ENCODE data around the gene PLAAT2.
"Not testable (repeated sequence)": the region's sequence is repeated elsewhere in the genome, so short reads cannot be mapped to it uniquely, and the experiment has no call there.

PLAAT2 gene

GRCh38 chr11:63534895-63535461, 28.2 kb downstream of the PLAAT2 start:
- H3K9ac ChIP-seq (ENCODE audit: low read length): no peak overlapping the region
- H3K27ac ChIP-seq (ENCODE audit: low read depth, low read length): no peak overlapping the region
- H3K4me1 ChIP-seq (ENCODE audit: control insufficient read depth, insufficient read depth, low read length): peaks cover 15% of the 10 kb centered on the region
- H3K27me3 ChIP-seq (ENCODE audit: control insufficient read depth, insufficient read depth, low read length): no peaks in the 10 kb centered on the region
- H3K4me3 ChIP-seq (ENCODE audit: low read length): no peak overlapping the region
- no peaks in the 10 kb centered on the region for H3K36me3 ChIP-seq (ENCODE audit: control insufficient read depth, insufficient read depth, low read length)

DNA sequence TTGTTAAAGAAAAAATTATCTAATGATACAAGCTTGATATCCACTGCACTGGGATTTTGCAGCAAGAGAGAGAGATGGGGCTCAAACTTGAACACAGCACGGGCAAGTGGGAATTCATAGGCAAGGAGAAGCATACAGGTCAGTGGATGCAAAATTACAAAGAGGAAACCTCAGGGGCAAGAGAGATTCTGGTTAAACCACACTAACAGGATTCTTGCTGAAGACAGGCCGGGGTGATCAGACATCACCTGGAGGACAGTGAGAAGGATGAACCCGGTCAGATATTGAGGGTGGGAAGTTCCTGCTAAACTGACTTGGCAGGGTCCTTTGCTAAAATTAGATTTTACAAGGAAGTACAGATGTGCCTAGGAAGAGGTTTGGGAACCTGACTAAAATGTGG, 29.1 kb downstream of the PLAAT2 start:
- Histone ChIP-seq H3K9ac (ENCODE audit: low read length) (no peak overlapping the region), H3K4me3 (ENCODE audit: low read length) (no peak overlapping the region), H3K36me3 (ENCODE audit: control insufficient read depth, insufficient read depth, low read length) (no peaks in the 10 kb centered on the region), H3K4me1 (ENCODE audit: control insufficient read depth, insufficient read depth, low read length) (peaks cover 15% of the 10 kb centered on the region), H3K27ac (ENCODE audit: low read depth, low read length) (no peak overlapping the region), H3K27me3 (ENCODE audit: control insufficient read depth, insufficient read depth, low read length) (no peaks in the 10 kb centered on the region)

DNA sequence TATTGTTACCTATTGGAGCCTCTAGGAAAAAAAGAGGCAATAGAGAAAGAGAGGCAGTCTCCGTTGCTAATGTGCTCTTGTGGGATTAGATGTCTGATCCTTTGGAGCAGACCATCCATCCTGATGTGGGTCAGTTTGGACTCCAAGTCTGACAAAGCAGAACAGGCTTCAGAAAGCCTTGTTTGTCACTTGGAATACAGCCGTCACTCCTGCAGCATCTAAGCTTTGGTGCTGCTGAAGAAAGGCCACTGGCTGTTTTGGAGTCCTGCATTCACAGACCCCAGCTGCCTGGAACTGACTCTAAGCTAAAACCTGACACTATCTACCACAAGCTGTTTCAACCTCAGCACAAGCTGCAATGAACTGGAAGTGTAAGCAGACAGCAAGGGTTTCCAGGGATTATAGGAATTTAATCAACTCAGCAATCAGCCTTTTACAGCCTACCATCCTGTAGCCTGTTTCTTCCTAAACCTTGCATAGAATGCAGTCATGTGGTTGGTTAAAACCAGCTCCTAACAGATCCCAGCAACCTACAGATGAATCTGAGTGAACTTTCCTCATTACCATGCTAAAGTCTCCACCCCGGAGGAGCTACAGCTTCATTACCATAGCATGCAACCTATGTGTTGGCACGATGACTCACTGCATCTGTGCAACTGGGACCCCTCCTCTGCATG, 30.2 kb downstream of the PLAAT2 start:
- H3K4me3 ChIP-seq (ENCODE audit: low read length): no peak overlapping the region
- no peaks in the 10 kb centered on the region for H3K27me3 ChIP-seq (ENCODE audit: control insufficient read depth, insufficient read depth, low read length)
- H3K36me3 ChIP-seq (ENCODE audit: control insufficient read depth, insufficient read depth, low read length): no peaks in the 10 kb centered on the region
- H3K4me1 ChIP-seq (ENCODE audit: control insufficient read depth, insufficient read depth, low read length): peaks cover 9% of the 10 kb centered on the region
- no peak overlapping the region for H3K27ac ChIP-seq (ENCODE audit: low read depth, low read length)
- H3K9ac ChIP-seq (ENCODE audit: low read length): no peak overlapping the region

- no peak overlapping the region for H3K9ac ChIP-seq (ENCODE audit: low read length)
- no peak overlapping the region for H3K27ac ChIP-seq (ENCODE audit: low read depth, low read length)
- H3K4me1 ChIP-seq (ENCODE audit: control insufficient read depth, insufficient read depth, low read length): peaks cover 5% of the 10 kb centered on the region
- no peaks in the 10 kb centered on the region for H3K27me3 ChIP-seq (ENCODE audit: control insufficient read depth, insufficient read depth, low read length)
- no peak overlapping the region for H3K4me3 ChIP-seq (ENCODE audit: low read length)
- no peaks in the 10 kb centered on the region for H3K36me3 ChIP-seq (ENCODE audit: control insufficient read depth, insufficient read depth, low read length)
Measured at GRCh38 chr11:63532117-63532516, 31.1 kb downstream of the PLAAT2 start.

DNA sequence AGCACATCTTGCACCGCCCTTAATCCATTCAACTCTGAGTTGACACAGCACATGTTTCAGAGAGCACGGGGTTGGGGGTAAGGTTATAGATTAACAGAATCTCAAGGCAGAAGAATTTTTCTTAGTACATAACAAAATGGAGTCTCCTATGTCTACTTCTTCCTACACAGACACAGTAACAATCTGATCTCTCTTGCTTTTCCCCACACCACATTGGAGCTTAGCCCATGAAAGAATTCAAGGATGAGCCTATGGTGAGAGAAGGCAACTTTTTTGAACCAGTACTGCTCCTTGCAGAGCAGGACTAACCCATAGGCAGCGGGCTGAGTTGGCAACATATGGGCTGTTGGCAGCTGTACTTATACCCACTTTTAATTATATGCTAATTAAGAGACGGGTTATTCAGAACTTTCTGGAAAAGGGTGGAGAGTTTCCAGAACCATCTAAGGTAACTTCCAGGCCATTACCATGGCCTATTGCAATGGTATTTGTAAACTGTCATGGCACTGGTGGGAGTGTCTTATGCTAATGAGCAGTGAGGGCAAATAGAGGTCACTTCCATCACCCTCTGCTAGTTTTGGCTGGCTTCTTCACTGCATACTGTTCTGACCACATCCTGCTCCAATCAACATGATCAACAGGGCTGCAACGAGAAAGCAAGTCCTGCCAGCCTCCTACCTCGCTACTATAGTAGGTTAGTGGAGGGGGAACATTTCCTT, 31.9 kb downstream of the PLAAT2 start:
- not testable (repeated sequence) for H3K27ac ChIP-seq (ENCODE audit: low read depth, low read length); H3K9ac ChIP-seq (ENCODE audit: low read length); H3K4me3 ChIP-seq (ENCODE audit: low read length); H3K36me3 ChIP-seq (ENCODE audit: control insufficient read depth, insufficient read depth, low read length); H3K4me1 ChIP-seq (ENCODE audit: control insufficient read depth, insufficient read depth, low read length); H3K27me3 ChIP-seq (ENCODE audit: control insufficient read depth, insufficient read depth, low read length)

- Histone ChIP-seq H3K27ac (ENCODE audit: low read depth, low read length) (no peak overlapping the region), H3K4me1 (ENCODE audit: control insufficient read depth, insufficient read depth, low read length) (no peaks in the 10 kb centered on the region)
Measured at GRCh38 chr11:63530021-63530420, 33.2 kb downstream of the PLAAT2 start.

GRCh38 chr11:63529373-63529772, 33.8 kb downstream of the PLAAT2 start:
- H3K4me3 ChIP-seq (ENCODE audit: low read length); H3K27ac ChIP-seq (ENCODE audit: low read depth, low read length); H3K9ac ChIP-seq (ENCODE audit: low read length): not testable (repeated sequence)

More at GRCh38 chr11:63530021-63530420, 33.2 kb downstream of the PLAAT2 start:
- no peaks in the 10 kb centered on the region for H3K36me3 ChIP-seq (ENCODE audit: control insufficient read depth, insufficient read depth, low read length)
- no peaks in the 10 kb centered on the region for H3K27me3 ChIP-seq (ENCODE audit: control insufficient read depth, insufficient read depth, low read length)
- no peak overlapping the region for H3K4me3 ChIP-seq (ENCODE audit: low read length)
- no peak overlapping the region for H3K9ac ChIP-seq (ENCODE audit: low read length)

DNA sequence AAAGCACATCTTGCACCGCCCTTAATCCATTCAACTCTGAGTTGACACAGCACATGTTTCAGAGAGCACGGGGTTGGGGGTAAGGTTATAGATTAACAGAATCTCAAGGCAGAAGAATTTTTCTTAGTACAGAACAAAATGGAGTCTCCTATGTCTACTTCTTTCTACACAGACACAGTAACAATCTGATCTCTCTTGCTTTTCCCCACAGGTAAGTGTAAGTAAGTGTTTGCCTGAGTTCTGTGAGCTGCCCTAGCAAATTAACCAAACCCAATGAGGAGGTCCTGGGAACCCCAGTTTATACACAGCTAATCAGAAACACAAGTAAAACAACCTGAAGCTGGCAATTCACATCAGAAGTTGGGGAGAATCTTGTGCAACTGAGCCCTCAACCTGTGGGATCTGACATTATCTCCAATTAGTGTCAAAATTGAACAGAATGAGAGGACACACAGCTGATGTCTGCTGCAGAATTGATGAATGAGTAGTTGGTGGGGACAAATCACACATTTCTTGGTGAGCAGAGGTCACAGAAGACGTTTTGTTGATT, 34.4 kb downstream of the PLAAT2 start:
- not testable (repeated sequence) for H3K36me3 ChIP-seq (ENCODE audit: control insufficient read depth, insufficient read depth, low read length); H3K4me1 ChIP-seq (ENCODE audit: control insufficient read depth, insufficient read depth, low read length); H3K27me3 ChIP-seq (ENCODE audit: control insufficient read depth, insufficient read depth, low read length); H3K4me3 ChIP-seq (ENCODE audit: low read length); H3K9ac ChIP-seq (ENCODE audit: low read length); H3K27ac ChIP-seq (ENCODE audit: low read depth, low read length)

More at GRCh38 chr11:63529373-63529772, 33.8 kb downstream of the PLAAT2 start:
- not testable (repeated sequence) for H3K36me3 ChIP-seq (ENCODE audit: control insufficient read depth, insufficient read depth, low read length); H3K4me1 ChIP-seq (ENCODE audit: control insufficient read depth, insufficient read depth, low read length); H3K27me3 ChIP-seq (ENCODE audit: control insufficient read depth, insufficient read depth, low read length)

- not testable (repeated sequence) for H3K36me3 ChIP-seq (ENCODE audit: control insufficient read depth, insufficient read depth, low read length); H3K27me3 ChIP-seq (ENCODE audit: control insufficient read depth, insufficient read depth, low read length)
Measured at GRCh38 chr11:63528156-63528555, 35.0 kb downstream of the PLAAT2 start.

GRCh38 chr11:63527667-63528066, 35.5 kb downstream of the PLAAT2 start:
- Histone ChIP-seq H3K9ac (ENCODE audit: low read length) (no peak overlapping the region), H3K27me3 (ENCODE audit: control insufficient read depth, insufficient read depth, low read length) (no peaks in the 10 kb centered on the region), H3K27ac (ENCODE audit: low read depth, low read length) (no peak overlapping the region), H3K36me3 (ENCODE audit: control insufficient read depth, insufficient read depth, low read length) (no peaks in the 10 kb centered on the region), H3K4me3 (ENCODE audit: low read length) (no peak overlapping the region), H3K4me1 (ENCODE audit: control insufficient read depth, insufficient read depth, low read length) (no peaks in the 10 kb centered on the region)

More at GRCh38 chr11:63528156-63528555, 35.0 kb downstream of the PLAAT2 start:
- H3K4me1 ChIP-seq (ENCODE audit: control insufficient read depth, insufficient read depth, low read length); H3K27ac ChIP-seq (ENCODE audit: low read depth, low read length); H3K4me3 ChIP-seq (ENCODE audit: low read length); H3K9ac ChIP-seq (ENCODE audit: low read length): not testable (repeated sequence)

DNA sequence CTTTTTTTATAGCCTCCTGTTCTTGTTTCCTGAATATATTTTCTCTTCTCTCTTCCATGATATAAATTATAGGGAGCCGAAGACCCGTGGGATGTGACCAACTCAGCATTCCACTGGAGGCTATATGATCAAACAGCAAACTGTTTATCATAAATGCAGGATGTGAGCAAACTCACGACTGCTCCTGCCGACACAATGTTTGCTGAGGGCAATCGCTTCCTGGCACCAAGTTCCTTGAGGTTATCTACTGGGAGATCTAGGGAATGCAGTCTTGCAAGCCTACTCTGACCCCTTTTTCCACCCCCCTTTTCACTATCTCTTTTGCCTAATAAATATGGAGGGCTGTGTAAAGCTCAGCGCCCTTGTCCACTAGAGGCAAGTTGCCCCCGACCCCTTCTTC, 40.0 kb downstream of the PLAAT2 start:
- H3K4me1 ChIP-seq (ENCODE audit: control insufficient read depth, insufficient read depth, low read length): no peaks in the 10 kb centered on the region
- H3K4me3 ChIP-seq (ENCODE audit: low read length): no peak overlapping the region
- no peaks in the 10 kb centered on the region for H3K36me3 ChIP-seq (ENCODE audit: control insufficient read depth, insufficient read depth, low read length)
- H3K9ac ChIP-seq (ENCODE audit: low read length): no peak overlapping the region
- H3K27ac ChIP-seq (ENCODE audit: low read depth, low read length): no peak overlapping the region
- no peaks in the 10 kb centered on the region for H3K27me3 ChIP-seq (ENCODE audit: control insufficient read depth, insufficient read depth, low read length)

GRCh38 chr11:63521896-63522295, 41.3 kb downstream of the PLAAT2 start:
- no peaks in the 10 kb centered on the region for H3K4me1 ChIP-seq (ENCODE audit: control insufficient read depth, insufficient read depth, low read length)
- no peak overlapping the region for H3K27ac ChIP-seq (ENCODE audit: low read depth, low read length)
- H3K27me3 ChIP-seq (ENCODE audit: control insufficient read depth, insufficient read depth, low read length): no peaks in the 10 kb centered on the region
- no peak overlapping the region for H3K9ac ChIP-seq (ENCODE audit: low read length)
- H3K36me3 ChIP-seq (ENCODE audit: control insufficient read depth, insufficient read depth, low read length): no peaks in the 10 kb centered on the region
- H3K4me3 ChIP-seq (ENCODE audit: low read length): no peak overlapping the region
